GM18505 (cell line): ENCODE results near the gene LGALS7B.
"Not testable (repeated sequence)": the region's sequence is repeated elsewhere in the genome, so short reads cannot be mapped to it uniquely, and the experiment has no call there.

ENCODE experiments used
- ATAC-seq: cut with Tn5 transposase; IDR thresholded peaks from one replicate; pipeline ENCODE4 v1.9.1; 2021; ENCODE audit not compliant: unreplicated experiment
- POLR2A ChIP-seq: IDR thresholded peaks from 4 replicates; pipeline ENCODE4 v1.6.1; 2011; ENCODE audit warnings: borderline replicate concordance; ENCODE audit not compliant: insufficient read depth, insufficient read length; ENCODE audit errors: extremely low read depth

LGALS7B gene

GRCh38 chr19:38788478-38789243, at the start of gene LGALS7B:
Gene LGALS7B (plus strand): TSS chr19:38789200. CDS start chr19:38789227, 27 bp downstream.
- no peak for ATAC-seq
- TF ChIP-seq POLR2A = no peak

- TF ChIP-seq POLR2A = no peak
- ATAC-seq = no peak
Measured at GRCh38 chr19:38739440-38740256, 49.4 kb upstream of the LGALS7B start.

GRCh38 chr19:38740257-38740592, 48.8 kb upstream of the LGALS7B start:
- TF ChIP-seq POLR2A = no peak
- ATAC-seq = no peak

- no peak for TF ChIP-seq POLR2A
- ATAC-seq = no peak
Measured at GRCh38 chr19:38740932-38741331, 48.1 kb upstream of the LGALS7B start.

- no peak for TF ChIP-seq POLR2A
- ATAC-seq = no peak
Measured at GRCh38 chr19:38741670-38742069, 47.3 kb upstream of the LGALS7B start.

GRCh38 chr19:38742296-38742695, 46.7 kb upstream of the LGALS7B start:
- TF ChIP-seq POLR2A = no peak
- no peak for ATAC-seq

- ATAC-seq = no peak
- no peak for TF ChIP-seq POLR2A
Measured at GRCh38 chr19:38742906-38743305, 46.1 kb upstream of the LGALS7B start.

- no peak for TF ChIP-seq POLR2A
- no peak for ATAC-seq
Measured at GRCh38 chr19:38743394-38744297, 45.4 kb upstream of the LGALS7B start.

GRCh38 chr19:38744298-38744681, 44.7 kb upstream of the LGALS7B start, which contains the start of gene CAPN12:
Gene CAPN12 (minus strand): TSS chr19:38744474. CDS start chr19:38744165, 309 bp downstream.
- no peak for ATAC-seq
- no peak for TF ChIP-seq POLR2A

GRCh38 chr19:38744874-38745273, 44.1 kb upstream of the LGALS7B start:
- no peak for TF ChIP-seq POLR2A
- no peak for ATAC-seq

GRCh38 chr19:38745316-38745715, 43.7 kb upstream of the LGALS7B start:
- no peak for TF ChIP-seq POLR2A
- ATAC-seq = no peak

- not testable (repeated sequence) for ATAC-seq
Measured at GRCh38 chr19:38753783-38754182, 35.2 kb upstream of the LGALS7B start.

GRCh38 chr19:38754196-38754595, 34.8 kb upstream of the LGALS7B start:
- ATAC-seq = not testable (repeated sequence)

GRCh38 chr19:38759590-38760003, 29.4 kb upstream of the LGALS7B start:
- ATAC-seq = no peak
- no peak for TF ChIP-seq POLR2A

GRCh38 chr19:38760805-38761517, 28.0 kb upstream of the LGALS7B start:
- ATAC-seq = not testable (repeated sequence)

GRCh38 chr19:38761884-38762389, 27.1 kb upstream of the LGALS7B start:
- not testable (repeated sequence) for ATAC-seq
